Mesothelial cell of epicardium (in vitro differentiated cells): ENCODE results near the gene SDC4. TPM values are rescaled to one million over a fixed set of nuclear protein-coding genes. Genes with fewer than 3 reads are reported as not detected.

Experiments used
- DNase-seq, 2 experiments: peaks; one replicate each; pipeline ENCODE4 v3.0.0; 2021; ENCODE audit warnings: low spot score in 2 of 2; ENCODE audit not compliant: unreplicated experiment in 2 of 2
- H3K27ac Mint-ChIP-seq: 2 replicates; pipeline ENCODE4 v1.8.0; 2021; ENCODE audit warnings: mixed read lengths
- H3K27me3 Mint-ChIP-seq: 2 replicates; pipeline ENCODE4 v1.8.0; 2021; ENCODE audit warnings: low read depth, mixed read lengths
- H3K36me3 Mint-ChIP-seq: 2 replicates; pipeline ENCODE4 v1.8.0; 2021; ENCODE audit warnings: mixed read lengths
- H3K4me1 Mint-ChIP-seq: 2 replicates; pipeline ENCODE4 v1.8.0; 2021; ENCODE audit warnings: mixed read lengths
- H3K4me3 Mint-ChIP-seq: 2 replicates; pipeline ENCODE4 v1.8.0; 2021; ENCODE audit warnings: mild to moderate bottlenecking, moderate library complexity, mixed read lengths
- H3K9me3 Mint-ChIP-seq: 2 replicates; pipeline ENCODE4 v1.8.0; 2021; ENCODE audit warnings: mixed read lengths
- total RNA-seq: library from RNA; stranded (reverse); gene quantifications from 3 replicates; pipeline ENCODE4 v1.2.1, GENCODE V29; 2021
- TF ChIP-seq, protein P1 (sequence below): fragments of 200-600 bp; sonication (generic); IDR thresholded peaks from one replicate; pipeline ENCODE4 v1.5.0; 2021; ENCODE audit warnings: antibody characterized with exemption; ENCODE audit not compliant: unreplicated experiment

SDC4 gene
- total RNA-seq, 1 donor from 2014 or later, result 46.7 TPM

DNA sequence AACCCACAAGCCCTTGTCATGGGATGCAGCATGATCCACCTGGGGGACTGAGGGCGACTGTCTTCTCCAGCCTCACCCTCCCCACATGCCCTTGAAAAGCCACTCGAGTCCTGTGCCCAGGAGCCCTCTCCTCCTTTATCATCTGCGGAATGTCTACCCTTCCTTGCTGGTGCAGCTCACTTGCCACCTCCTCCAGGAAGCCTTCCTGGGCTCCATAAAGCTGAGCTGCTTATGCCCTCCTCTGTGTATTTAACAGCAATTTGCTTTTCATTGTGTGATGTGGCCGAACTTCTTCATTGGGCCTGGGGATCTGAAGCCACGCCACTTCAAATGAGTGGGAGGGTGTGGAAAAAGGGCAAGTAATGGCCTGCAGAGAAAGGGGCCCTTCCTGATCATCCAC is 59.4 kb downstream of the SDC4 start:
- Mint-ChIP-seq H3K27me3 (peaks cover 52% of the 10 kb centered on the region), H3K27ac (no peak overlapping the region), H3K36me3 (no peaks in the 10 kb centered on the region), H3K9me3 (no peaks in the 10 kb centered on the region), H3K4me3 (no peak overlapping the region), H3K4me1 (no peaks in the 10 kb centered on the region)
- no peak for DNase-seq
- TF ChIP-seq, protein P1, sequence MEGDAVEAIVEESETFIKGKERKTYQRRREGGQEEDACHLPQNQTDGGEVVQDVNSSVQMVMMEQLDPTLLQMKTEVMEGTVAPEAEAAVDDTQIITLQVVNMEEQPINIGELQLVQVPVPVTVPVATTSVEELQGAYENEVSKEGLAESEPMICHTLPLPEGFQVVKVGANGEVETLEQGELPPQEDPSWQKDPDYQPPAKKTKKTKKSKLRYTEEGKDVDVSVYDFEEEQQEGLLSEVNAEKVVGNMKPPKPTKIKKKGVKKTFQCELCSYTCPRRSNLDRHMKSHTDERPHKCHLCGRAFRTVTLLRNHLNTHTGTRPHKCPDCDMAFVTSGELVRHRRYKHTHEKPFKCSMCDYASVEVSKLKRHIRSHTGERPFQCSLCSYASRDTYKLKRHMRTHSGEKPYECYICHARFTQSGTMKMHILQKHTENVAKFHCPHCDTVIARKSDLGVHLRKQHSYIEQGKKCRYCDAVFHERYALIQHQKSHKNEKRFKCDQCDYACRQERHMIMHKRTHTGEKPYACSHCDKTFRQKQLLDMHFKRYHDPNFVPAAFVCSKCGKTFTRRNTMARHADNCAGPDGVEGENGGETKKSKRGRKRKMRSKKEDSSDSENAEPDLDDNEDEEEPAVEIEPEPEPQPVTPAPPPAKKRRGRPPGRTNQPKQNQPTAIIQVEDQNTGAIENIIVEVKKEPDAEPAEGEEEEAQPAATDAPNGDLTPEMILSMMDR, result no peak

DNA sequence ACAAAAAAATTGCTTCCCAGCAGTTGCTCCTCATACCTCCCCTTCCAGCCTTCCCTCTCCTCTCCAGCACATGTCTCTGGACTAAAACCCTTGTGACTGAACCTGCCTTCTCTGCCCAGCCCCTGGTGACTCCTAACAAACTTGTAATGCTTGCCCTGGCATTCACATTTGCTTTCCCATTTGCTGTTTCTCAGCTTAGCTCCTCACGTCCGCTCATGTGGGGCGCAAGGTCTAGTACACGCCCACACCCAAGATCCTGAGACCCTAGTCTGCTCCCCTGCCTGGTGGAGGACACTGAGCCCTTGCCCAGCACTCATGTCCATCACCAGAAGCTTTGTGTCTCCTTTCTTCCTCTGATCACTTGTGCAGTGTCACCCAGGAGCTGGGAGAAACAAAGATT is 59.8 kb downstream of the SDC4 start:
- H3K4me3 Mint-ChIP-seq, result no peak overlapping the region

DNA sequence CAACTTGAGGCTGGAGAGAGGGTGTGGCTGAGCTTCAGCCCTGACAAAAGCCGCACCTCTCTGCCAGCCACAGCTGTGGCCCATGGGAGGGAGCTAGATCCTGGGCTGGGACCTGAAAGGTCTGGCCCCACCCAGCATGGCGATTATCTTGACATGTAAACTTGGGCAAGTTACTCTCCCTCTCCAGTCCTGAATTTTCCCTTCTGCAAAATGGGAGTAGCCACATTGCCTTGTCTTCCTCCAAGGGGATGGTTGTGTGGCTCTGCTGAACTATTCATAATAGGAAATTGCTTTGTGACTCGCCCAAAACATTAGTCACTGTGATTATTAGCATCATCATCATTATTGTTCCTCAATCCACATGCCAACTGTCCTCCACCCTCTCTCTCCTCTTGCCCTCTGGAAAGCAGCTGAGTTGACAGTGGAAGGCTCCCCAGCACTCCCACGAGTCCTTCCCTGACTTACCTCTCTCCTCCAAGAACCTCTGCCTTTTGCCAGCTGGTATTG is 64.6 kb downstream of the SDC4 start:
- TF ChIP-seq, protein P1, result no peak
- no peaks in the 10 kb centered on the region for H3K36me3 Mint-ChIP-seq
- H3K9me3 Mint-ChIP-seq, result peaks cover 3% of the 10 kb centered on the region
- H3K27me3 Mint-ChIP-seq, result peaks cover 40% of the 10 kb centered on the region
- H3K4me3 Mint-ChIP-seq, result no peak overlapping the region
- no peak overlapping the region for H3K27ac Mint-ChIP-seq
- H3K4me1 Mint-ChIP-seq, result no peaks in the 10 kb centered on the region
- DNase-seq, result no peak

More for the DNA sequence above, 59.8 kb downstream of the SDC4 start:
- Mint-ChIP-seq H3K27ac (no peak overlapping the region), H3K4me1 (no peaks in the 10 kb centered on the region), H3K36me3 (no peaks in the 10 kb centered on the region), H3K27me3 (peaks cover 52% of the 10 kb centered on the region), H3K9me3 (no peaks in the 10 kb centered on the region)
- TF ChIP-seq, protein P1, result no peak
- no peak for DNase-seq

DNA sequence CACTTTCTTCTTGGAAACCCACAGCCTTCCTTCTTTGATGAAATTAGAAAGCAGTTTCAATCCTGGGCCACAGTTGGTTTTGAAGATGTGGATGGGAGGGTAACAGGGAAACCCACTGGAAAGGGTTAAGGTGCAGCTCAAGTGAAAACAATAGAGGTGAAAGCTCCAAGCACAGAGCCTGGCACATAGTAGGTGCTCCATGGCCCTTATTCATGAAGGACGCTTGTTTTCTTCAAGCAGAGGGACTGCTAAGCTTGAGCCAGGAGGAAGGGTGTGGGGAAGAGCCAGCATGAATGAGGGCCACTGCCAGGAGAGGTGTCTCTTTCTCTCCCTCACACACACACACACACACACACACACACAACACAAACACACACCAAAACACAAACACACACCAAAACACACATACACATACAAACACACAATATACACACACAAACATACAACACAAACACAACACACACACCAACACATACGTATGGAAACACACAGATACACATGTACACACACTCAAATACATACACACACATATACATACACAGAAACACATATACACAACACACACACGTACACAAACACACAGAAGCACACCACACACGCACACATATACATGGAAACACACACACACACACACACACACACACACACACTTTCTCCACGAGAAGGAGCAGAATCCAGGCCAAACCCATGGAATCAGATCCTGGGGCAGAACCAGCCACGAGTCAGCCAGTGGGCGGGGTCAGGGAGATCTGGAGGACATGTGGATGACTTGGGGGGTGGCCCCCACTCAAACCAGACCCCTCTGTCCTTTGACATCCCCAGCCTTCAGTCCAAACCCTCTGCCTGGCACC is 65.3 kb downstream of the SDC4 start:
- Mint-ChIP-seq H3K9me3 (peaks cover 6% of the 10 kb centered on the region), H3K4me1 (no peaks in the 10 kb centered on the region), H3K4me3 (no peak overlapping the region), H3K27me3 (peaks cover 36% of the 10 kb centered on the region), H3K36me3 (no peaks in the 10 kb centered on the region), H3K27ac (no peak overlapping the region)
- TF ChIP-seq, protein P1, result no peak
- no peak for DNase-seq

DNA sequence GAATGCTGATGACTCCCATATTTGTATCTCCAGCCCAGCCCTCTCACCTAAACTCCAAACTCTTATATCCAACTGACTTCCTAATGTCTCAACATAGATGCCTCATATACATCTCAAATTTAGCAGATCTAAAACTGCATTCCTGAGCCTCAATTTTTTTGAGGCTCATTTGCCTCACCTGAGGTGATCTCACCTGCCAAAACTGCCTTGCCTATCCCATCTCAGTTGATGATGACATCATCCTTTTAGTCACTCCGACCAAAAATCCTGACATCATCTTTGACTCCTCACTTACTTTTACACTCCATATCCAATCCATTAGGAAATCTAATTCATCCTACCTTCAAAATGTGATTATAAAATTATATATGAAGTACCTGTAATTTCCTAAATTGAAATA is 68.2 kb downstream of the SDC4 start:
- no peak for DNase-seq
- H3K27me3 Mint-ChIP-seq, result peaks cover 32% of the 10 kb centered on the region
- TF ChIP-seq, protein P1, result no peak
- no peaks in the 10 kb centered on the region for H3K4me1 Mint-ChIP-seq
- no peak overlapping the region for H3K4me3 Mint-ChIP-seq
- peaks cover 6% of the 10 kb centered on the region for H3K9me3 Mint-ChIP-seq
- H3K36me3 Mint-ChIP-seq, result no peaks in the 10 kb centered on the region
- H3K27ac Mint-ChIP-seq, result no peak overlapping the region
